Measurements from ENCODE around the gene TMEM134.
A peak's percentile ranks its signal among the peaks of the same experiment; 100 is the strongest.

TMEM134 gene

DNA sequence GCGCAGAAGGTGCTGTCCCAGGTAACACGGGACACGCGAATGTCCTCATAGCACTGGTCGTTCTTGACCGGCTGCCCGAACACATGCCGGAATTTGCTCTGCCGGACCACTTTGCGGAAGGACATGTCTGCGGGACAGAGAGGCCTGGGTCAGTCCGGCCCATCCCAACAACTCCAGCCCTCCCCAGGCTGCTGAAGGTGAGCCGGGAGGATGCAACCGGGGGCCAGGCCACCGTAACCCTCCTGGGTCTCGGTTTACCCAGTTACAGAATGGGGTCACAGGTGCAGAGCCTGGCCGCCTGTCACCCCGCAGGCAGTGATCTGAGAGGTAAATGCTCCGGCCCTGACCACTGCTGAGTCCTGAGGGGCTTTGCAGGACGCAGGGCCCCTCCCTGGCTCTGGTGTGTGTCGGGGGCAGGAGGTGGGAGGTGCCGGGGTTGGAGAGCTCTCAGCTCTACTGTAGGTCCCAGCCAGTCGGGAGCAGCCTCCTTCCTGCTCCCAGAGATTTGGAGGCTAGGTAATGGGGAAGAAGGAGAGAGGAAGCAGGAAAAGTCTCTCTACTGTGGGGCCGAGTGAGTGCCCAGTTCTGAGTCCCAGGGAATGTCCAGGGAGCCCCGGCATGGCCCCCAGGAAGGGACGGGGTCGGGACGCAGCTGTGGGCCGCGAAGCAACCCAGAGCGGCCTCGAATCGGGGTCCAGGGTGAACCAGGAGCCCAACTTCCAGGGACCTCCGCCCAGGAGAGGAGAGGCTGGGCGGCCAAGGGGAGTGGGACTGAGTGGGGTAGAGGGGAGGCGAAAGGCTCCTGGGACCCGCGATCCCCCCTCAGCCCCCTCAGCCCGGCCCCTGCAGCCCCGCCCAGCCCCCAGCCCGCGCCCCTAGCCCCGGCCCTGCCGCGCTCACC lies 26.3 kb downstream of the TMEM134 start:
- intact Hi-C loops (cut with DNase I) = loop anchor here (10.0 kb wide), 1 partner anchor 62 kb away; the partner anchor contains the start of genes CDK2AP2 and PITPNM1

DNA sequence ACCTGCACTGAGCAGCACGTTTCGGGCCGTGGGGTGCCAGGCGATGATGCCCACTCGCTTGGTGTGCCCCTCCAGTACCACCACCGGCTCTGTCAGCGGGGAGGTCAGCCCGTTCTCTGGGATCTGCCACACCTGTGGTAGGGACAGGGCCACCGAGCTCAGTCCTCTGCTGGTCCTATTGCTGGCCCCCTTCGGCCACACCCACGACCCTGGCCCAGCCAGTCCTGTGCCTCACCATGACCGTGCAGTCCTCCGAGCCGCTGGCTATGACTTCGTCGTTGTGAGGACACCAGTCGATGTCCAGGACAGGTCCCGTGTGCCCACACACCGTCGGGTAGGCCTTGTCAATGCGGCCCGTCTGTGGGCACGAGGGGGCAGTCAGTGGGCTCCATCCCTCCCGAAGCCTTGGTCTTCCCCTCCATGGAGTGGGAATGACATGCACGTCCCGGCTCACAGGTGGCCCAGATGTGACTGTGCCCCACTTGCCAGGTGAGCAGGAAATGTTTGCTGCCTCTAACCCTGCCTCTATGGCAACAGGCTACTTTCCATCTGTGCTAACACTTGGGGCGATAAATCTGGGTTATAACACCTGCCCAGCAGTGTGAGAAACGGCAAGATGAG lies 27.2 kb downstream of the TMEM134 start:
- DNase-seq = peak in 1 of 10 donors; percentile 80
- intact Hi-C loops (cut with DNase I) = loop anchor here (10.0 kb wide), 1 partner anchor 63 kb away; the partner anchor contains the start of genes CDK2AP2 and PITPNM1

More for the DNA sequence above, 26.3 kb downstream of the TMEM134 start:
- DNase-seq = peak in 2 of 10 donors; percentile 65 to 82

GRCh38 chr11:67441098-67441563 lies 27.9 kb downstream of the TMEM134 start:
- peak in 1 of 10 donors; percentile 84 for DNase-seq
- intact Hi-C loops (cut with DNase I) = loop anchor here (10.0 kb wide), 1 partner anchor 64 kb away; the partner anchor contains the start of genes CDK2AP2 and PITPNM1

DNA sequence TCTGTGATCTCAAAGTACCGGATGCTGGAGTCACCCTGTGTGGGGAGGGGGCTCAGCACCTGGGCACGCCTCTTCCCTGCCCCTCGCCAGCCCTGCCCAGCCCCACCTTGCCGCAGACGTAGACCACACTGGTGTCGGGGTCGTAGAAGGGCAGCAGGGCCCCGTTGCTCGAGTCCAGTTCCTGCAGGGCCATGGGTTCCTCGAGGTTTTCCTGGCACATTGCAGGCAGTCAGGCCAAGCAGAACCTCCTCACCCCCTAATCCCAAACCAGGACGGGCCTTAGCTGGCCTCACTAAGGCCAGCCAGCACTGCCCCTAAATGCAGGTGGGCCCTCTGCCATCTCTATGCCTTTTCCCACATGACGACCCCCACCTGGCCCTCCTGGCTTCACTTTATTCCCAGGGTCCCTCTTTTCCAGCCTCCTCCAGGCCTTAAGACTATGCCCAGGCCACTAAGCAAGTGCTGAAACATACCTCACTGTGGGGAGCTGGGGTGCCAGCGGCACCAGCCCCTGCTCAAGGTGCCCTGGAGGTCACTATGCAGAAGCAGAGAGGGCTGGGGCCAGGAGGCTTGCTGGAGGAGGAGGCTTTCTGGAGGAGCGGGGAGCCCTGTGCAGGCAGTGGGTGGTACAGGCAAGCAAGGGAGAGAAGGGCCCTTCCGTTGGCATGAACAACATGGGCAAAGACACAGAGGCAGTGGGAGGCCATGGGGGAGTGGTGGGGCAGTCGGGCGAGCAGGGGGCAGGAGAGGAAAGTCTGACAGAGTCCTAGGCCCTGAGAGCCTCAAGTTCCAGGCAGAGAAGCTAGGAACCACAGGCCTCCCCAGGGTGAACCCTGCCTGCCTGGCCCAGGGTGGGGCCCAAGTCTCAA lies 28.6 kb downstream of the TMEM134 start:
- intact Hi-C loops (cut with DNase I) = loop anchor here (10.0 kb wide), 1 partner anchor 64 kb away; the partner anchor contains the start of genes CDK2AP2 and PITPNM1
- peak in 1 of 10 donors; percentile 78 for DNase-seq

DNA sequence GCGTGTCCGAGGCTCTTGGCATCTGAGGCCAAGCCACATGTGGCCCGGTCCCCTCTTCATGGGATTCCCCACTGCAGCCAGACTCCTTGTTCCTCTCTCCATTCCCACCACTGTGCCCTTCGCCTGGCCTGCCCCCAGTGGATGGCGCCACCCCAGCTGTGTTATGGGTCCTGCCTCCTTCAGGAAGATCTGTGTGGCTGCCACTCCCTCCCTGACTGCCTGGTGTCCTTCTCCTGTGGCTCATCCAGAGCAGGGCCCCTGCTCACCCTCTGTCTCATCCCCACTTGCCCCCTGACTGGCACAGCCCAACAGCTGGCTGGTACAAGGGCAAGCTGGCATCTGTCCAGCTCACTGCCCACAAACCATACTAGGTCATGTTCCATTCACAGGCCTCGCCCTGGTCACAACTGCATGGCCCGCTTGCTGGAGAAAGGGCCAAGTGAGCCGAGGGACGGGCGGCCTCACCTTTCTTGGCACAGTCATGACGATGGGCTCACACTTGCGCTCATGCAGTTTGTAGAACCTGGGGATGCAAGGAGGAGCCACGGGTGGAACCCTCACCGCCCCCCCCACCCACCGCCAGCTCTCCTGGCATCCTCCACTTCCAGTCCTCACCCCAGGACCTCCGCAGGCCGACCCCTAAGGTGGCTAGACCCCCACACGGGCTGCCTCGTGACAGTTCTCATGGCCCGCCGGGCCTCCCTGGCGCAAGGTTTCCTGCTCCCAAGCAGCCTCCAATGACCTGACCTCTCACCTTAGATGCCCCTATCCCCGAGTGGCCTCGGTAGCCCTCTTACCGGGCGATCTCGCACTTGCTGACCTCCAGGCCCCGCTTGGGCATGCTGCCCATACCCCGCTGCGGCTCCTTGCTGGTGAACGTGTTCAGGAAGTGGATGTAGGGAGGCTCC lies 29.5 kb downstream of the TMEM134 start:
- intact Hi-C loops (cut with DNase I) = loop anchor here (10.0 kb wide), 1 partner anchor 65 kb away; the partner anchor contains the start of genes CDK2AP2 and PITPNM1
- DNase-seq = peak in 1 of 10 donors; percentile 87

GRCh38 chr11:67438158-67438902 lies 30.7 kb downstream of the TMEM134 start:
- intact Hi-C loops (cut with DNase I) = no loop called here
- DNase-seq = peak in 1 of 10 donors; percentile 85

GRCh38 chr11:67437809-67438157 lies 31.3 kb downstream of the TMEM134 start:
- DNase-seq = no peak
- intact Hi-C loops (cut with DNase I) = no loop called here

GRCh38 chr11:67437082-67437808 lies 31.8 kb downstream of the TMEM134 start, which contains the start of gene PTPRCAP:
Gene PTPRCAP, minus strand, starts transcription at chr11:67437682. Its CDS starts 63 bp downstream, at chr11:67437619.
- intact Hi-C loops (cut with DNase I) = no loop called here
- no peak for DNase-seq

- intact Hi-C loops (cut with DNase I) = no loop called here
- DNase-seq = no peak
These were observed 32.5 kb downstream of the TMEM134 start for GRCh38 chr11:67436459-67437081.

GRCh38 chr11:67435727-67436458 lies 33.2 kb downstream of the TMEM134 start:
- DNase-seq = no peak
- intact Hi-C loops (cut with DNase I) = no loop called here

- DNase-seq = no peak
- intact Hi-C loops (cut with DNase I) = no loop called here
These were observed 33.9 kb downstream of the TMEM134 start for GRCh38 chr11:67435031-67435726.

DNA sequence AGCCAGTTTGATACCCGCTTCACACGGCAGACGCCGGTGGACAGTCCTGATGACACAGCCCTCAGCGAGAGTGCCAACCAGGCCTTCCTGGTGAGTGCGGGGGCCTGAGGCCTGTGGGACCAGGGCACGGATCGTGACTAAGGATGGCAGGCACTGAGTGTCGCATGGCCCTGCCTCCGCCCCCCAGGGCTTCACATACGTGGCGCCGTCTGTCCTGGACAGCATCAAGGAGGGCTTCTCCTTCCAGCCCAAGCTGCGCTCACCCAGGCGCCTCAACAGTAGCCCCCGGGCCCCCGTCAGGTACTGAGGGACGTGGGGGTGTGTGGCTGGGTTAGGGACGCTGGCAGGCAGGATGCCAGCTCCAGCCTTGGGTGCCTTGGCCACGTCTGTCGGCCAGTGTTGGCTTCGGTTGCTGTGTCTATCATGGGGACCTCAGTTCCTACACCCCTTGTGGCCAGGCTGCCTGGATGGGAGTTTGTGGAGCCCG lies 34.6 kb downstream of the TMEM134 start:
- intact Hi-C loops (cut with DNase I) = loop anchor here (5.0 kb wide), 1 partner anchor 38 kb away; no protein-coding TSS in a partner anchor
- DNase-seq = no peak

- no peak for DNase-seq
- intact Hi-C loops (cut with DNase I) = loop anchor here (5.0 kb wide), 1 partner anchor 39 kb away; no protein-coding TSS in a partner anchor
These were observed 35.3 kb downstream of the TMEM134 start for GRCh38 chr11:67433536-67434394.

GRCh38 chr11:67432655-67433349 lies 36.2 kb downstream of the TMEM134 start:
- peak in 1 of 10 donors; percentile 80 for DNase-seq
- intact Hi-C loops (cut with DNase I) = loop anchor here (5.0 kb wide), 1 partner anchor 39 kb away; no protein-coding TSS in a partner anchor
